NT2/D1 (cell line): ENCODE data around the gene ZFC3H1.

Experiments used
- SUZ12 ChIP-seq: IDR thresholded peaks from 2 replicates; pipeline ENCODE4 v1.6.1; 2011; ENCODE audit not compliant: insufficient read length, insufficient read depth; ENCODE audit errors: extremely low read depth
- ZNF274 ChIP-seq: IDR thresholded peaks from 2 replicates; pipeline ENCODE4 v1.6.1; 2011; ENCODE audit warnings: mild to moderate bottlenecking, low read depth, low read length

- TF ChIP-seq ZNF274: no peak
- no peak for TF ChIP-seq SUZ12
Observed at GRCh38 chr12:71655907-71656306, 7.7 kb downstream of the ZFC3H1 start.
